ENCODE measurements around the gene PKP1. TPM values are rescaled to one million over a fixed set of nuclear protein-coding genes. Genes with fewer than 3 reads are reported as not detected.

PKP1 gene
- total RNA-seq, 1 experiment from 2014 or later: 0.30 TPM

GRCh38 chr1:201325678-201326060, 42.4 kb downstream of the PKP1 start:
- Mint-ChIP-seq H3K4me1 (ENCODE audit: insufficient read depth, unreplicated experiment) (peaks cover 11% of the 10 kb centered on the region), H3K9me3 (ENCODE audit: unreplicated experiment) (no peaks in the 10 kb centered on the region), H3K27me3 (ENCODE audit: insufficient read depth, unreplicated experiment) (no peaks in the 10 kb centered on the region), H3K4me3 (ENCODE audit: unreplicated experiment) (no peak overlapping the region), H3K36me3 (ENCODE audit: insufficient read depth, unreplicated experiment) (no peaks in the 10 kb centered on the region), H3K27ac (ENCODE audit: low read depth, unreplicated experiment) (no peak overlapping the region)
- ChIA-PET POLR2A (interaction anchor here (0.6 to 2.7 kb wide), 3 partner anchors 11 to 30 kb away, joined by 3 to 18 read pairs (median 6); no protein-coding TSS in a partner anchor), CTCF (interaction anchor here (0.6 to 6.1 kb wide), 5 partner anchors 13 to 131 kb away, joined by 3 to 75 read pairs (median 7); no protein-coding TSS in a partner anchor)
- DNase-seq (ENCODE audit: unreplicated experiment): no peak
- intact Hi-C loops (cut with micrococcal nuclease): no loop called here
- no peak for TF ChIP-seq CTCF (IDR thresholded peaks at IDR 0.05; ENCODE audit: unreplicated experiment)
- no TSS peak for BruUV-seq (replicated peaks)

DNA sequence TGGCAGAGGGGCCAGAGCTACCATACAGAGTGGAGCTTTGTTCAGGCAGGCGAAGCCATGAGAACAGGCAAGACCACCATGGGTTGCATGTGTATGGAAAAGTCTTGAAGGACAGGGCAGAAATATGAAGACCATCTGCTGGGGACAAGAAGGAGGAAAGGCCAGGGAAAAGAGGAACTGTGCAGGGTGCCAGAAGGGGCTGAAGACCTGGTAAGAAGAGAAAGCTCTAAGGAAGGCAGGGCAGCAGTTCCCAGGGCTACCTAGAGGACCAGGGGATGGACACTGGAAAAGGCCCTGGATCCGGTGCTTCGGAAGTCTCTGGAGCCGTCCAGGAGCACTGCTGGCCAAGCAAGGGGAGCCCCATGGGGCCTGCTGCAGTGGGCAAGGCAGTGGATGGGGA, 43.4 kb downstream of the PKP1 start:
- POLR2A ChIA-PET: interaction anchor here (1.1 to 2.7 kb wide), 3 partner anchors 12 to 109 kb away, joined by 3 to 18 read pairs (median 6); no protein-coding TSS in a partner anchor
- Mint-ChIP-seq H3K4me3 (ENCODE audit: unreplicated experiment) (no peak overlapping the region), H3K9me3 (ENCODE audit: unreplicated experiment) (no peaks in the 10 kb centered on the region), H3K27ac (ENCODE audit: low read depth, unreplicated experiment) (no peak overlapping the region), H3K4me1 (ENCODE audit: insufficient read depth, unreplicated experiment) (peaks cover 11% of the 10 kb centered on the region), H3K27me3 (ENCODE audit: insufficient read depth, unreplicated experiment) (no peaks in the 10 kb centered on the region), H3K36me3 (ENCODE audit: insufficient read depth, unreplicated experiment) (no peaks in the 10 kb centered on the region)
- CTCF ChIA-PET: interaction anchor here (0.6 to 6.1 kb wide), 11 partner anchors 10 to 72 kb away, joined by 3 to 75 read pairs (median 5); no protein-coding TSS in a partner anchor
- intact Hi-C loops (cut with micrococcal nuclease): no loop called here
- no peak for DNase-seq (ENCODE audit: unreplicated experiment)
- no TSS peak for BruUV-seq (replicated peaks)
- TF ChIP-seq CTCF (IDR thresholded peaks at IDR 0.05; ENCODE audit: unreplicated experiment): no peak

DNA sequence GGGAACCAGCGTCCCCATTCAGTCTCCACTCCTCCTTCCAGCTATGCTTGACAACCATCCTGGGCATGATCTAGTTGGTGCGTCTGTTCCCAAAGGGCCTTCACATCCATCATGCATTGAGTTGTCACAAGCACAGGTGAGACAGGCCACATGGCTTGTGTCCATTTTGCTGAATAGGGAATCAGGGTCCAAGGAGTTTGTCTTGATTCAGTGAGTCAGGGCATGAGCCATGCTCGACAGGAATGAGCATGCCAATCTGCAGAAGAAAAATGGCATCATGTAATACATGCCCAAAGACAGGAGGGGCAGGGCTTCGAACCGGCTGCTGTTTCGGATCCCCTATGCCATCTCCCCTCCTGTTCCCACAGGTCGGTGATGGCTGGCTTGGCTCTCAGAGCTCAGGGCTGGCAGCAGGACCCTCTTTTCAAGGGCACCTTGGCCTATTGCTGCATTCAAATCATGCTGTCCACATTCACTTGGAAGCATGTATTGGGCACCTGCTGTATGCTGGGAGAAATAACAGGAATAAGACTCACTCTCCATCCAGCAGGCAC, 44.5 kb downstream of the PKP1 start:
- Mint-ChIP-seq H3K9me3 (ENCODE audit: unreplicated experiment) (no peaks in the 10 kb centered on the region), H3K4me3 (ENCODE audit: unreplicated experiment) (no peak overlapping the region), H3K27ac (ENCODE audit: low read depth, unreplicated experiment) (no peak overlapping the region), H3K27me3 (ENCODE audit: insufficient read depth, unreplicated experiment) (no peaks in the 10 kb centered on the region), H3K36me3 (ENCODE audit: insufficient read depth, unreplicated experiment) (no peaks in the 10 kb centered on the region), H3K4me1 (ENCODE audit: insufficient read depth, unreplicated experiment) (peaks cover 11% of the 10 kb centered on the region)
- no peak for TF ChIP-seq CTCF (IDR thresholded peaks at IDR 0.05; ENCODE audit: unreplicated experiment)
- DNase-seq (ENCODE audit: unreplicated experiment): peak; percentile 36
- ChIA-PET POLR2A (interaction anchor here (0.6 to 2.7 kb wide), 3 partner anchors 9 to 42 kb away, joined by 3 to 18 read pairs (median 3); no protein-coding TSS in a partner anchor), CTCF (interaction anchor here (0.5 to 6.1 kb wide), 11 partner anchors 11 to 158 kb away, joined by 3 to 75 read pairs (median 5); no protein-coding TSS in a partner anchor)
- intact Hi-C loops (cut with micrococcal nuclease): no loop called here
- no TSS peak for BruUV-seq (replicated peaks)

- POLR2A ChIA-PET: interaction anchor here (1.1 to 2.7 kb wide), 4 partner anchors 9 to 18 kb away, joined by 3 to 18 read pairs (median 3); no protein-coding TSS in a partner anchor
- Mint-ChIP-seq H3K9me3 (ENCODE audit: unreplicated experiment) (no peaks in the 10 kb centered on the region), H3K27ac (ENCODE audit: low read depth, unreplicated experiment) (no peak overlapping the region), H3K27me3 (ENCODE audit: insufficient read depth, unreplicated experiment) (no peaks in the 10 kb centered on the region), H3K4me3 (ENCODE audit: unreplicated experiment) (no peak overlapping the region), H3K36me3 (ENCODE audit: insufficient read depth, unreplicated experiment) (no peaks in the 10 kb centered on the region), H3K4me1 (ENCODE audit: insufficient read depth, unreplicated experiment) (peaks cover 11% of the 10 kb centered on the region)
- intact Hi-C loops (cut with micrococcal nuclease): no loop called here
- no peak for TF ChIP-seq CTCF (IDR thresholded peaks at IDR 0.05; ENCODE audit: unreplicated experiment)
- CTCF ChIA-PET: interaction anchor here (0.5 to 6.1 kb wide), 14 partner anchors 9 to 356 kb away, joined by 3 to 75 read pairs (median 6); no protein-coding TSS in a partner anchor
- DNase-seq (ENCODE audit: unreplicated experiment): no peak
- BruUV-seq (replicated peaks): no TSS peak
These were observed 45.3 kb downstream of the PKP1 start for GRCh38 chr1:201328576-201328975.

Data from MCF 10A (cell line).